Amniotic stem cell (primary cell): ENCODE measurements around the gene SRCAP.

Source experiments
- DNase-seq: peaks from one replicate; lab custom pipeline; 2025; lab: John Stamatoyannopoulos, UW

SRCAP gene

DNA sequence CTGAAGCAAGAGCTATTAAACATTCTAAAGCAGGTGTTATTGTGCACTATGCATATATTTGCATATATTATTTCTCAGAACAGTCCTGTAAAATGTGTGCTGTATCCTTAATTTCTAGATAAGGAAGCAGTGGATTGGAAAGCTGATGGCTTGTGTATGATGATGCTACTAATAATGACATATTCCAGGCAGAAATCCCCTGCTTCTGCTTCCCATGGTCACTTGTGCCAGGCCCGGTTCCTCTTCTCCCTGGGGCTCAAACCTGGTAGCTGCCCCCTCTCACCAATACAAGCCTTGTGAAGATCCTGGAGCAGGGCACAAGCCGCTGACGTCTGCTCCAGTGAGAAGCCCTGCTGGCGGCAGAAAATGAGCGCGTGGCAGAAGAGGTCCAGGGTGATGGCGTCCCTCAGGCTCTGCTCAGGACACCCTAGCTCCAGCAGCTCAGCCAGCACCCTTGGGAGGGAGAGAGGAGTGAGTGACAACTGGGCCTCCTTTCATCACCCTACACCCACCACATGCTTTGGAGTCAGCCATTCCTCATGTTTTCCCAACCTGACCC, 61.1 kb downstream of the SRCAP start:
- no peak for DNase-seq

DNA sequence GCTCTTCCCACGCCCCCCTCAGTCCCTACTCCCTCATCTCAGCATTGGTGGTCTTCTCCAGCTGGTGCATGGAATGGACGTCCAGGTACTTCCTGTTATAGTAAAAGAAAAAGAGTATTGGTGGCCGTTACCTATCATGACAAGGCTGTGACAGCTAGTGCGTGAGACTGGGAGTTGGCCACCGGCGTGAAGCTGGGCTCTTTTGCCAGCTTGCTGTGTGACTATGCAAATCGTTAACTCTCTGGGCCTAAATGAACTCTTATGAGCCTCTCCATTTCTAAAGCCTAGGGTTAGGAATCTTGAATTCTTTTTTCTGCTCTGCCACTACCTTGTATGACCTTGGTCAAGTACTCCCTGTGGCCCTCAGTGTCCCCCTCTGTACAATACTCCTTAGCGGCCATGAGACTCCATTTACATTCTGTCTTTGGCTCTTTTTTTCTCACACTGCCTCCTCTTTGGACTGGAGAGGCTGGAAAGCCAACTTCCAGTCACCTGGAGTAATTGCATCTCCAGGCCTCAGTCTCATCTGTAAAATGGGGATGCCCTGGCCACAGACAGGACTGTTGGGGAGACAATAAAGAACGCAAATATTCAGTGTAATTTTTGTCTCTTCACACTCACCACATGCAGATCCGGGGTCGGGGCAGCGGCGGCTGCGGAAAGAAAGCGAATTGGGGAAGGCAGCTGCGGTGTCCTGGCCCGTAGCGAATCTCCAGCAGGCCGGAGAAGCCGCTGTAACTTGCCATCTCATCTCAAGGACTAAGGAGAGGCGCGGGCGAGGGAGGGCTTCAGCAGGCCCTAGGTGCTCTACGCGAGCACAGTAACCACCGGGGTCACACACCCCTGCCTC, 61.8 kb downstream of the SRCAP start:
- DNase-seq = no peak

DNA sequence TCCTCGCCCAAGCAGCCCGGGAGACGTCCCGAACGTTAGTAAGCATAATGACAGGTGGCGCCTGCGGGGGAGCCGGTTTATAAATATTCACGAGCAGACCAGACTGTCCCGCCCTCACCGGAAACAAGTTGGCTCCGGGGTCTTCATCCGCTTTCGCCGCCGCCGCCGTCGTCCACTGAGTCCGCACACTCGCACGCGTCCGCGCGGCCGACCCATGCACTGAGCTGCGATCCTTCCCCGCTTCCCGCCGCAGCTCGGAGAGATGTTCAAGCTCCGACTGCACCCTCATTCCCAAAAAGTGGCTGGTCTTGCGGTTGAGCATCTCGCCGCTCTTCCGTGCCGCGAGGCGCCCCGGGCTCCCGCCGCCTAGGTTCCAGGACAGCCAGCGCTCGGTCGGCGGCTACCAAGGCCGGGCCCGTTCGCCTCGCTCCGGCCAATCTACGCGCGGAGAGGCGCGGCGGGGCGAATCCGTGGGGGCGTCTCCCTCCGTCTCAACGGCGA, 62.5 kb downstream of the SRCAP start:
- DNase-seq = no peak

DNA sequence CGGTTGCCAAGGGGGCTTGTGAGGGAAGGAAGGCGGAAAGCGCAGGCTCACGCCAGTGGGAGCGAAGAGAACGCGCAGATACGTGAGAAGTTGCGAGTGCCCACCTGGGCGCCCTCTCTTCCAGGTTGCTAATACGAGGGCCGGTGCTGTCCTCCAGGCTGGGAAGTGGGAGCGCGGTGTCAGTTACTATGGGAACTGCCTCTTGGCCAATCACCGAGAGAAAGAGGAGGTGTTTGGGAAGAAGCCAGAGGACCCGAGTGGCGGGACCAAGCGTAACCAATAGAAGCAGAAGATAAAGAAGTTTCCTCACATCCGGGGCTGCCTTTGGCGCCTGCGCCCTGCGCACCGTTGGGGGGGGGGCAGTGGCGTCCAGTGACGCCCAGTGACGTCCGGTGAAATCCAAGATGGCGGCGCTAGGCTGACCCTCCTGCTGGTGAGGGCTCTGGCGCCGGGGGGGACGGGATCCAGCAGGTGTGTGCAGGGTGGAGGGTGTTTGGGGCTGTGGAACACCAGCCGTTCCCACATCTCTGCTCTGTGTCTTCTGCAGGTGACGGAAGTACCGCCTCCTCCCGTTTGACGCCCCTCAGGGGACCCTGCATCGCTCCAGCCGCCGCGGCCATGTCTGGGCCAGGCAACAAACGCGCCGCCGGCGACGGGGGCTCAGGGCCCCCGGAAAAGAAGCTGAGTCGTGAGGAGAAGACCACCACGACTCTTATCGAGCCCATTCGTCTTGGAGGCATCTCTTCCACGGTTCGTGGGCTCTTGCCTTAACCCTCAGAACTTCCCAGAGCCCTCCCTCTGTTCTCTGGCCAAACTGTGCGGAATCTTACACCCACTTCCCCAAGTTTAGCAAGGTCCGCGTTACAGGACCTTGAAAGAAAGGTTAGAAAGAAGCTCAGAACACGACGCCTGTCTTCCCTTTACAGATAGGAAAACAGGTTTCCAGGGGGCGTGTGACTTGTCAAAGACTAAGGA, 63.2 kb downstream of the SRCAP start, which contains the start of the genes CFAP119 and RNF40:
CFAP119 (minus strand) TSS at position 135 of the 975 bp plus-strand sequence. CDS start 314 bp downstream, outside the sequence.
RNF40 (plus strand) TSS at position 395 of the 975 bp plus-strand sequence; CDS start at position 619, 224 bp downstream.
- DNase-seq = peak; percentile 94

DNA sequence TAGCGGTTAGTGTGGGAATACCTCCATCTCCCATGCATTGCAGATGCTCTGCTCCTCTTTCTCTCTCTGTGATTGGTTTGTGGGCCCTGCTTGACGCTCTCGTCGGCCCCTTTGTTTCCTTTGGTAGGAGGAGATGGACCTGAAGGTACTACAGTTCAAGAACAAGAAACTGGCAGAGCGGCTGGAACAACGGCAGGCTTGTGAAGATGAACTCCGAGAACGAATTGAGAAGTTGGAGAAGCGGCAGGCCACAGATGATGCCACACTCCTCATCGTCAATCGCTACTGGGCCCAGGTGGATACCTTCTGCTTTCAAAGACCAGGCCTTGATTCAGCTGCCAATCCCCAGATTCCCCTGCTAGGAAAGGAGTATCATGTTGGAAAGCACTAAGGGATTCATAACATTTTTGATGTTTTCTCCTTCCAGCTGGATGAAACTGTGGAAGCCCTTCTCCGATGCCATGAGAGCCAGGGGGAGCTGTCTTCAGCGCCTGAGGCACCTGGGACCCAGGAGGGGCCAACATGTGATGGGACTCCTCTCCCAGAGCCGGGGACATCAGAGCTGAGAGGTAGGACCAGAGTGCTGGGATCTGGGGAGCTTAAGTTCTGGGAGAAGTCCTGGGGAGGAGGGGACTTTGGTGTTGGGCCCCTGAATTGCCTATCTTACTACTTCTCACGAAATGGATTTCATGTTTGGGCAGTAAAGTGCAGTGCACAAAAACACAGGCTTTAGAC, 64.2 kb downstream of the SRCAP start:
- no peak for DNase-seq

DNA sequence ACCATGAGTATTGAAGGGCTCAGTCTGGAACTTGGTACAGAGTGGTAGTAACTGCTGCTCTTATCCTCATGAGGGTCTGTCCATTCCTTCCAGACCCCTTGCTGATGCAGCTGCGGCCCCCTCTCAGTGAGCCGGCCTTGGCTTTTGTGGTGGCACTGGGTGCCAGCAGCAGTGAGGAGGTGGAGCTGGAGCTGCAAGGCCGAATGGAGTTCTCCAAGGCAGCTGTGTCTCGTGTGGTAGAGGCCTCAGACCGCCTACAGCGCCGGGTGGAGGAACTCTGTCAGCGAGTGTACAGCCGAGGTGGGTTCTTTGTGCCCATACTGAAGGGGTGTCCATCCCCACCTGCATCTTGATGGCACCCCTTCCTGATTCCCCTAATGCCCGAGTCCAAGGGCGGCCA, 65.1 kb downstream of the SRCAP start:
- DNase-seq = no peak

DNA sequence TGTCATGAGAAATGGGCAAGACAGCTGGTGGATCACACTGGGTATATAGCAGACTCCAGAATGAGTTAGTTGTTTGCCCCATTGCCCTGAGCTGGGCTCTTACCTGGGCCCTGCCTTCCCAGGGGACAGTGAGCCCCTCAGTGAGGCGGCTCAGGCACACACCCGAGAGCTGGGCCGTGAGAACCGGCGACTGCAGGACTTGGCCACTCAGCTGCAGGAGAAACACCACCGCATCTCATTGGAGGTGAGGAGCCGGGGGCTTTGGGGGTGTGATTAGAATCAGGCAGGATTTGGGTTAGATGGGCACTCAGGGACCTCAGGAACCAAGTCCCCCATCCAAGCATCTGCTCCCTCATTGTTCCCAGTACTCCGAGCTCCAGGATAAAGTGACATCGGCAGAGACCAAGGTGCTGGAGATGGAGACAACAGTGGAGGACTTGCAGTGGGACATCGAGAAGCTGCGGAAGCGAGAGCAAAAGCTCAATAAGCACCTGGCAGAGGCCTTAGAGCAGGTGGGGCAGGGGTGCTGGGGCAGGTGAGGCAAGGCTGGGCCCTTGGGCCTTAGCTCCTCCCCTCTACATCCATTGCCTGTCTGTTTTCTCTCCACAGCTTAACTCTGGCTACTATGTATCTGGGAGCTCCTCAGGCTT, 66.0 kb downstream of the SRCAP start:
- no peak for DNase-seq

DNA sequence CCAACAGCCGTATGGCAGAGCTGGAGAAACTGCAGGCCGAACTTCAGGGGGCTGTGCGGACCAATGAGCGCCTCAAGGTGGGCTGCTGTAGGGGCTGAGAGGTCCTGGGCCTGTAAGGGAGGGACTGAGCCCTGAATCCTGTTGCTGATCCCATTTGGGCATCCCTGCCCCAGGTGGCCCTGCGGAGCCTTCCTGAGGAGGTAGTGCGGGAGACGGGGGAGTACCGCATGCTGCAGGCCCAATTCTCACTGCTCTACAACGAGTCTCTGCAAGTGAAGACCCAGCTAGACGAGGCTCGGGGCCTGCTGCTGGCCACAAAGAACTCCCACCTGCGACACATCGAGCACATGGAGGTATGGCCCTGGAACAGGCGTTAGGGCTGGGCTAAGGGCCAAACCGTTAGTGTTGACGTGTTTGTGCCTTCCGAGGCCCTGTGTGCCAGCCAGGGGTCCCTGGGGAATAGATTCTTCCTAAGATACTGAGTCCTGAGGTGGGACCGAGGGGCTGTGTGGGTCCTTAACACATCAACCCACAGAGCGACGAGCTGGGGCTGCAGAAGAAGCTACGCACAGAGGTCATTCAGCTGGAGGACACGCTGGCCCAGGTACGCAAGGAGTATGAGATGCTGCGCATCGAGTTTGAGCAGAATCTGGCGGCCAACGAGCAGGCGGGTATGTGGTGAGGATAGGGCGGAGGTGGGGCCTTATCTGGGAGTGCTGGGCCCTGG, 67.4 kb downstream of the SRCAP start:
- no peak for DNase-seq

DNA sequence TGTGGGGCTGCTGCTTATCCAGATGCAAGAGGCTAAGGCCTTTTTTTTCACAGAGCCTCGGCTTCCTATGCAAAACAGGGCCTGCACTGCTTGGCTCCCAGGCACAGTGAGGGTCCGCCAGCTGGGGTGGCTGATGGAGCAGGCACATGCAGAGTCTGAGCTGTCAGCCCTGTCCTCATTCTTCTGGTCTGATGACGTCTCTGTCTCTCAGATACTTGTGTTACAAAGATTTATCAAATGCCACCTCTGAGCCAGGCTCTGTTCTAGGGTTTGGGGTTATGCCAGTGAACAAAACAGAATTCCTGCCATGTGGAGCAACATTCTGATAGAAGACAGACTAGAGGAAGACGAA, 67.9 kb downstream of the SRCAP start:
- no peak for DNase-seq

DNA sequence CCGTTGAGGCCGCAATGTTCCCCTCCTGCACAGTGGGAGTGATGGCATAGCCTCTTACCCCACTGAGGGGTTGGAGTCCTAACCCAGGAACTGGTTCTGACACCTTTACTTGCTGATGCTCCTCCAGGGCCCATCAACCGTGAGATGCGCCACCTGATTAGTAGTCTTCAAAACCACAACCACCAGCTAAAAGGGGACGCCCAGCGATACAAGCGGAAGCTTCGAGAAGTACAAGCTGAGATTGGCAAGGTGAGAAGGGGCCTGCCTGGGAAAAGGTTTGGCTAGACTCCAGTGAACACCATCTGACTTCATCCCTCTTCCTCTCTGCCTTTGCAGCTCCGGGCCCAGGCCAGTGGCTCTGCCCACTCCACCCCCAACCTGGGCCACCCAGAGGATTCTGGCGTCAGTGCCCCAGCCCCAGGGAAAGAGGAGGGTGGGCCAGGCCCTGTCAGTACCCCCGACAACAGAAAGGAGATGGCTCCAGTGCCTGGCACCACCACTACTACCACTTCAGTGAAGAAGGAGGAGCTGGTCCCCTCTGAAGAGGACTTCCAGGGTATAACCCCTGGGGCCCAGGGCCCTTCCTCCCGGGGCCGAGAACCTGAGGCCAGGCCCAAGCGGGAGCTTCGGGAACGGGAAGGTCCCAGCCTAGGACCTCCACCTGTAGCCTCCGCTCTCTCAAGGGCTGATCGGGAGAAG, 68.9 kb downstream of the SRCAP start:
- no peak for DNase-seq

DNA sequence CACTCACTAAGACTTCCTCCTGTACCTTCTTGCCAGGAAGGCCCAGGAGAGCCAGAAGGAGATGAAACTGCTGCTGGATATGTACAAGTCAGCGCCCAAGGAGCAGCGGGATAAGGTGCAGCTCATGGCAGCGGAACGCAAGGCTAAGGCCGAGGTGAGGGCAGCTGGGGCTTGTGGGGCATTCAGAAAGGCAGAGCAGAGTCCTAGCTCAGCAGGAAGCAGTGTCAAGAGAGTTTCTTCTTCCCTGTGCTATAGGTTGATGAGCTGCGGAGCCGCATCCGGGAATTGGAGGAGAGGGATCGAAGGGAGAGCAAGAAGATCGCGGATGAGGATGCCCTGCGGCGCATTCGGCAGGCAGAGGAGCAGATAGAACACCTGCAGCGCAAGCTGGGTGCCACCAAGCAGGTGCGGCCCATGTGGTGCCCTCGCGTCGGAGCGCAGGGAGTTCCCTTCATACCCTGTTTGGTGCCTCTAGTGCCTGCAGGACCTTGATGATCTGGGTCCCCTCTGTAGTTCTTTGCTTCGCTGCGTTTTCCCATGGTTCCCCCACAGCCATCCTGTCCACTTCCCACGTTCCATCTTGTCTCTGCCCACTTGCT, 69.7 kb downstream of the SRCAP start:
- DNase-seq = no peak

DNA sequence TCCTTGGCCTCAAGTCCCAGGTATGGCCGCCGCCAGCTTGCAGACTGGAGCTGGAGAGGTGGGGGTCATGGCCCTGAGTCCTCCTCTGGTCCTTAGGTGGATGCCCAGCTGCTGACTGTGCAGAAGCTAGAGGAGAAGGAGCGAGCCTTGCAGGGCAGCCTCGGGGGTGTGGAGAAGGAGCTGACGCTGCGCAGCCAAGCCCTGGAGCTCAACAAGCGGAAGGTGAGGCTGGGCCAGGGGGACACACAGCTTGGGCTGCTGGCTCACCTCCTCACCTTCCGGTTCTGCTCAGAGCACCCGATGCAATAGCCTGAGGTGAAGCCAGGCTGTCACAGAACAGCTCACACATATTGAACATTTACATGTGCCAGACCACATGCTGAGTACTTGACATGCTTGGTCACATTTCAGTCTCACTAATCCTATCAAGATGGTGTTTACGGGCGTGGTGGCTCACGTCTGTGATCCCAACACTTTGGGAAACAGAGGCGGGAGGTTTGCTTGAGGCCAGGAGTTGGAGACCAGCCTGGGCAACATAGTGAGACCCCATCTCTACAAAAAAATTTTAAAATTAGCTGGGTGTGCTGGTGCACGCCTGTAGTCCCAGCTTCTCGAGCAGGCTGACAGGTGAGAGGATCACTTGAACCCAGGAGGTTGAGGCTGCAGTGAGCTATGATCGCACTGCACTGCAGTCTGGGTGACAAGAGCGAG, 70.6 kb downstream of the SRCAP start:
- no peak for DNase-seq

DNA sequence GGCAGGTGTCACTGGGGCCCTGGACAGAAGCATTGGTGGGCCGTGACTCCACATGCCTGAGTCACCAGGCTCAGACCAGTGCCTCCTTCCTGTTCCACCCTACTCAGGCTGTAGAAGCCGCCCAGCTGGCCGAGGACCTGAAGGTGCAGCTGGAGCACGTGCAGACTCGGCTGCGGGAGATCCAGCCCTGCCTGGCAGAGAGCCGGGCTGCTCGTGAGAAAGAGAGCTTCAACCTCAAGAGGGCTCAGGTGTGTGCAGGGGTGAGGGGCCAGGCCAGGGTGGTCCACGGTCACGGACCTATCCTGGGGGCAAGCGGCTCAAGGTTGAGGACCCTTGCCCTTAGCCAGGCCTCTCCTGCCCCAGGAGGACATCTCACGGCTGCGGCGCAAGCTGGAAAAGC, 72.8 kb downstream of the SRCAP start:
- DNase-seq = no peak

DNA sequence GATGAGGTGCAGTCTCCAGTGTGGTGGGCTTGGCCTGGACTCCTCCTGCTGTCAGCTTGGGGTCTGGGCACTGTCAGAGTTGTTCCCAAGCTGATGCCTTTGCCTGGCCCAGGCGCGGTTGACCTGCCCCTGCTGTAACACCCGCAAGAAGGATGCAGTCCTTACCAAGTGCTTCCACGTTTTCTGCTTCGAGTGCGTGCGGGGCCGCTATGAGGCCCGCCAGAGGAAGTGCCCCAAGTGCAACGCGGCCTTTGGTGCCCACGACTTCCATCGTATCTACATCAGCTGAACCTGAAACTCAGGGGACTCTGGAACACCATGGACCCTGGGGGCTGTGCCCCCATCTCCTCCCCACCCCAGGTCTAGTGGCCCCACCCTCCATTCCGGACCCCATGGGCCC, 74.9 kb downstream of the SRCAP start:
- no peak for DNase-seq

DNA sequence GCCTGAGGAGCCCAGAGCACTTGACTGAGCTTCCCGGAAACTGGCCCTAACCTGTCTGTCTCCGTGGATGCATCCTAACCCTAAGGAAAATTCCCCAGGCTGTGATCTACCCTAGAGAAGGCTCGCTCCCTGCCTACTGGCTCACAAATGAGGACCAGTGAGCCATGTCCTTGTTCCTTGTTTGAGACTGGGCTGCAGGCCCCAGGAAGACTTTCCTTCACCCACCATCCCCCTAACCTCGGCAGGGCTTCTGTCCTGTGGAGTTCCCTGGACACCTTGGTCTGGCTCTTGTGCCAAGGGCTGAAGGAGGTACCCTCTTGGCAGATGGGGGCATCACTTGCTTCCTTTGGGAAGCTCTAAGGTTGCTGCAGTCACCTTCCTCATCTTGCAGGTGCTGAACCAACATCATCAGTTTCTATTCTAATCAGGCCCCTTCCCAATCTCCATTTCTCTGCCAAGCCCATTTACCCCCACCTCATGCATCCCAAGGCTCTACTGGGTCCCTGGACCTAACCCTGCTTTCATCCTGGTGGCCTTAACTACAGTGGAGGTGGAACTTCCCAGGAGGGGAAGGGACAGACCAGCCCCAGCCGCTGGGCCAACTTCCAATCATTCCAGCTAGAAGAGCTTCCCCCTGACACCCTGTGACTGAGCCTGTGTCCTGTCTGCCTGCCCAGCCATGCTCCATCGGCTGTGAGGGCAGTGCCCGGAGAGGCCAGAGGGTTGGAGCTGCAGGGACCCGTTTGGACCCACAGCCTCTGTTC, 75.6 kb downstream of the SRCAP start:
- no peak for DNase-seq

DNA sequence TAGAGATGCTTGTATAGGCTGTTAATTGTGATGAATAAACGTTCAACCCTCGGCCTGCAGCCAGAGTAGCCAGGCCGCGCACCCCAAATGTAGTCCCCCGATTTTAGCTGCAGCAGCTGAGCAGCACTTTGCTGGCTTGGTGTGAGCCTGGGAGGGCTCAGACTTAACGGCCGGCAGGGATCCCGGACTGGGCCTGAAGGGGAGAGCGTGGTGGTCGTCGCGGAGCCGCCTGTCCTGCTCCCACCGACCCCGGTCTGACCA, 76.1 kb downstream of the SRCAP start:
- DNase-seq = no peak

DNA sequence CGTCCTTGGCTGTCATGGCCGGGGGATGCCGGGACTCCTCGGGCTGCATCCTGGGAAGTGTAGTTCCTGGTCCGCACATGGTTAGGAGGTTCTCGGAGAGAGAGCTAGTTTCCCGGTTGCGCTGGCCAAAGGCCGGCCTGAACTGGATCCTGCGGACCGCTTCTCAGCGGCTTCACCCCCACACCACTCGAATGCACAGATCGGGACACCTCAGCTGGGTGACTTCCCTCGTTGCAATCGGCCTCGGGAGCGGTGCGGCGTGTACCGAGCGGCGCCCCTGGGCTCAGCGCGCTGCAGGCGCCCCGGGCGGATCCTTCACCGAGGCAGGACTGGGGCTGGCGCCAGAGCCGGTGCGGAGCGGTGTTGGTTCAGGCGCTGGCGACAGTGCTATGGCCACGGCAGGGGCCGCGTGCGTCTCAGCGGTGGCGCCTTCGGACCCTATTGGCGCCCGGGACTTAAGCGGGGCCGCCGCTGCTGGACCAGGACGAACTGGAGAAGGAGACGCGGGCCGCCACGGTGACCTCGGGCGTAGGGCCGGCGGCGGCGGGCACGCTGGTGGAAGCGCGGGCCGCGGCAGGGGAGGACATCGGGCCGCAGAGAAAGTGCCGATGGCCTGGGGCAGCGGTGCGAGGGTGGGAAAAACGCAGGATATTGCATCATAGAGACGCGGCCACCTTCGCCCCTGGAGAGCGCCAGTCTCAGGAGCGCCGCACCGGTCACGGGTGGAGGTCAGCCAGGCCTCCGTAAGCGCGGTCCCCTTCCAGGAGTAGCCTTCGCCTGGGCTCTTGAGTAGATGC, 76.6 kb downstream of the SRCAP start:
- DNase-seq = no peak
